AG04449 (cell line): ENCODE measurements around the gene SOX6.

ENCODE experiments used
- CTCF ChIA-PET: fragments of 350-600 bp; formaldehyde crosslinking; extraction: SDS; loops from one replicate; lab custom pipeline; 2021; ENCODE audit warnings: antibody characterized with exemption; lab: Yijun Ruan, JAX
- POLR2A ChIA-PET: fragments of 400-600, 350-600 bp; formaldehyde crosslinking; extraction: SDS; loops from one replicate; lab custom pipeline; 2020; ENCODE audit warnings: antibody characterized with exemption, inconsistent platforms; lab: Yijun Ruan, JAX
- DNase-seq: peaks from one replicate; pipeline ENCODE4 v3.0.0-alpha.2; 2010; ENCODE audit warnings: low read depth, low spot score
- H3K4me3 ChIP-seq: 2 replicates; pipeline ENCODE4 v1.5.1; 2011; ENCODE audit warnings: low read depth, mild to moderate bottlenecking, control low read depth, low read length
- CTCF ChIP-seq: IDR thresholded peaks from one replicate; pipeline ENCODE4 v1.5.1; 2011; ENCODE audit warnings: mild to moderate bottlenecking, moderate library complexity, low read length, control low read depth, inconsistent platforms; ENCODE audit not compliant: insufficient read depth; ENCODE audit errors: missing control alignments

Gene SOX6

DNA sequence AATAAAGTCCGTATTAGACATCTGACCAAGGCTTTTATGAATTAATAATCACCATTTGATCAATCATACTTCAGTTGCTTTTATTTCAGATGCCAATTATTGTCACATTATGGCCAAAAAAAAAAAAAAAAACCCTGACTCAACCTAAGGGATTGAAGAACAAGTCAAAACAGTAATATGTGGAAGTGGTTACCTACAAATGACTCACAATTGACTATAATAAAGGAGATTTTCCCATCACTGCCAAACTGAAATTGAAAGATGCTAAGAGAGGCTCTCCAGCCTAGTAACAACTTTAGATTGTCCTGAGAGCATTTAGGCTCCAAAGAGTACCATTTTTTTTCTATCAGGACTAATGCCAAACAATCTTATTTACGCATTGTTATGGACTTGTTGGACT lies 35.2 kb downstream of the SOX6 start:
- POLR2A ChIA-PET, result no interaction called here
- CTCF ChIA-PET, result no interaction called here
- DNase-seq, result no peak
- no peak for TF ChIP-seq CTCF
- no peak overlapping the region for H3K4me3 ChIP-seq

DNA sequence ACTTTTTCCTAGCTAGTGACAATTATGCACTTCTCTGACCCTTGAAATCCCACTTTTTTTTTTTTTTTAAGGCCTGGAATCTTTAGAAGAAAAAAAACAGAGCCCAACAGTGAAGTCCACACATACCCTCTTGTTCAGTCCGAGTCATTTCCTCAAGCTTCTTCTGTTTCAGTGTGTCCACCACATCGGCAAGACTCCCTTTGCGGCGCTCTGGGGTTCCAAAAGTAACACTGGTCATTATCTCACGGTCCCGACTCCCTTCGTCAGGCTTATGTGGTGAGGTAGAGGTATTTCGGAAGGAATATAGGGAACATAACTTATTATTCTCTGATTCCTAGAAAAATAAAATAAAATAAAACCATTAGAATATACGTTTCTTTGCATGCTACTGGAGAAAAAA lies 38.0 kb downstream of the SOX6 start:
- no peak for TF ChIP-seq CTCF
- no peak for DNase-seq
- ChIA-PET POLR2A (no interaction called here), CTCF (no interaction called here)
- H3K4me3 ChIP-seq, result no peak overlapping the region

DNA sequence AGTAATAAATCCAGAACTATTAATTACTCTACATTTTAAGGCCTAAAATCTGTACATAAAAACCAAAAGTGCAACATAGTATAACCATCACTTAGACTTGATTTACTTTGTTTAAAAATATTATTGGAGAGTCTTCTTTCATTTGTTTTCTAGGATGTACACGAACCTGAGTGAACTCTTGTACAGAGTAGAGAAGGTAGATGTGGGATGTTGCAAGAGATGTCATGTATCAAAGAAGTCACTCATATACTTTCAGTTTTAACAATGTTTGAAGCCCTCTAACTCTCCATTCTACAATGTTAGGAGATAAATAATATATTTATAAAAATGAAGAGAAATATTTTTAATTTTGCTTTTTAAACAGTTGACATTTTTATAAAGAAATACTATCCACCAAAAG lies 38.6 kb downstream of the SOX6 start:
- CTCF ChIA-PET, result no interaction called here
- no peak for DNase-seq
- no peak overlapping the region for H3K4me3 ChIP-seq
- POLR2A ChIA-PET, result no interaction called here
- no peak for TF ChIP-seq CTCF

GRCh38 chr11:16313846-16314245 lies 42.5 kb downstream of the SOX6 start:
- no peak overlapping the region for H3K4me3 ChIP-seq
- no peak for TF ChIP-seq CTCF
- CTCF ChIA-PET, result interaction anchor here (0.6 to 1.2 kb wide), 2 partner anchors 14 to 291 kb away, joined by 3 read pairs; no protein-coding TSS in a partner anchor
- no peak for DNase-seq
- POLR2A ChIA-PET, result no interaction called here

- no peak for DNase-seq
- H3K4me3 ChIP-seq, result no peak overlapping the region
- CTCF ChIA-PET, result interaction anchor here (1.2 kb wide), 2 partner anchors 12 to 294 kb away, joined by 3 to 5 read pairs; no protein-coding TSS in a partner anchor
- POLR2A ChIA-PET, result no interaction called here
- no peak for TF ChIP-seq CTCF
Observed at GRCh38 chr11:16312233-16312765, 44.0 kb downstream of the SOX6 start.

- no peak for DNase-seq
- no peak for TF ChIP-seq CTCF
- H3K4me3 ChIP-seq, result no peak overlapping the region
- ChIA-PET CTCF (interaction anchor here (1.2 kb wide), 1 partner anchor 294 kb away, joined by 5 read pairs; no protein-coding TSS in a partner anchor), POLR2A (no interaction called here)
Observed at GRCh38 chr11:16311831-16312230, 44.5 kb downstream of the SOX6 start.
